Natural killer cell (primary cell): ENCODE results near the gene NAPEPLD. TPM values are rescaled to one million over a fixed set of nuclear protein-coding genes. Genes with fewer than 3 reads are reported as not detected.
"Not testable (repeated sequence)": the region's sequence is repeated elsewhere in the genome, so short reads cannot be mapped to it uniquely, and the experiment has no call there.

Experiments
- ATAC-seq, 3 donors: fragments of 150-1000 bp in 2 of 3; fragments of 200-7000 bp in 1 of 3; cut with Tn5 transposase; 1 replicate in 1 of 3; 2 replicates in 2 of 3; pipeline ENCODE4 v1.10.0; 2021; ENCODE audit warnings: mild to moderate bottlenecking in 2 of 3, moderate library complexity in 2 of 3
- DNase-seq, 2 donors: peaks; one replicate each; pipeline versions ENCODE4 v3.0.0 to v3.0.0-alpha.2; 2013 to 2021; ENCODE audit warnings: mixed read lengths in 1 of 2
- H3K27ac ChIP-seq: one replicate; pipeline ENCODE4 v1.5.1; 2013; ENCODE audit warnings: mild to moderate bottlenecking, low read length
- H3K27me3 ChIP-seq: one replicate; pipeline ENCODE4 v1.6.1; 2013; ENCODE audit warnings: low read length; ENCODE audit not compliant: control insufficient read depth, insufficient read depth
- H3K36me3 ChIP-seq: one replicate; pipeline ENCODE4 v1.6.1; 2013; ENCODE audit warnings: low read length; ENCODE audit not compliant: control insufficient read depth, insufficient read depth
- H3K4me1 ChIP-seq: one replicate; pipeline ENCODE4 v1.6.1; 2013; ENCODE audit warnings: low read length; ENCODE audit not compliant: control insufficient read depth, insufficient read depth
- H3K4me3 ChIP-seq: one replicate; pipeline ENCODE4 v1.5.1; 2013; ENCODE audit warnings: low read length
- H3K9me3 ChIP-seq: one replicate; pipeline ENCODE4 v1.6.1; 2013; ENCODE audit warnings: low read length; ENCODE audit not compliant: control insufficient read depth, insufficient read depth
- H3K27ac Mint-ChIP-seq, 2 donors: one replicate each; pipeline ENCODE4 v1.8.0; 2022; ENCODE audit warnings: mild to moderate bottlenecking in 2 of 2, mixed read lengths in 2 of 2, moderate library complexity in 1 of 2
- H3K27me3 Mint-ChIP-seq, 2 donors: one replicate each; pipeline ENCODE4 v1.8.0; 2022; ENCODE audit warnings: low read depth in 2 of 2, mixed read lengths in 2 of 2
- H3K36me3 Mint-ChIP-seq: one replicate; pipeline ENCODE4 v1.8.0; 2022; ENCODE audit warnings: mixed read lengths
- H3K4me1 Mint-ChIP-seq, 2 donors: one replicate each; pipeline ENCODE4 v1.8.0; 2022; ENCODE audit warnings: mixed read lengths in 2 of 2
- H3K4me3 Mint-ChIP-seq: one replicate; pipeline ENCODE4 v1.8.0; 2022; ENCODE audit warnings: mild to moderate bottlenecking, moderate library complexity, mixed read lengths
- H3K9me3 Mint-ChIP-seq, 2 donors: one replicate each; pipeline ENCODE4 v1.8.0; 2022; ENCODE audit warnings: mixed read lengths in 2 of 2
- WGBS: methylation state at CpG from one replicate; pipeline ENCODE4 v1.1.7; 2013; ENCODE audit warnings: missing lambda C conversion rate; ENCODE audit not compliant: insufficient coverage; 5-methylcytosine and 5-hydroxymethylcytosine counted together
- intact Hi-C: fragments of 100-400 bp; cut with micrococcal nuclease; formaldehyde crosslinking; loops from one replicate; pipeline ENCODE4 v1.14.2; 2022
- total RNA-seq, 4 donors: library from RNA; stranded (reverse); fragments of 120-200 nt in 1 of 4; gene quantifications; one replicate each; pipeline versions ENCODE4 v1.2.3 to v1.2.4, GENCODE V29; 2013 to 2022
- TF ChIP-seq, protein P1 (sequence below): fragments of 200-600 bp; IDR thresholded peaks from one replicate; pipeline ENCODE4 v1.8.0; 2022; ENCODE audit warnings: antibody characterized with exemption

Gene NAPEPLD
- total RNA-seq, 3 donors from 2014 or later (not counting 1 experiment from before 2014, with no cell fraction given): 5.3 to 6.7 (median 5.9) TPM

DNA sequence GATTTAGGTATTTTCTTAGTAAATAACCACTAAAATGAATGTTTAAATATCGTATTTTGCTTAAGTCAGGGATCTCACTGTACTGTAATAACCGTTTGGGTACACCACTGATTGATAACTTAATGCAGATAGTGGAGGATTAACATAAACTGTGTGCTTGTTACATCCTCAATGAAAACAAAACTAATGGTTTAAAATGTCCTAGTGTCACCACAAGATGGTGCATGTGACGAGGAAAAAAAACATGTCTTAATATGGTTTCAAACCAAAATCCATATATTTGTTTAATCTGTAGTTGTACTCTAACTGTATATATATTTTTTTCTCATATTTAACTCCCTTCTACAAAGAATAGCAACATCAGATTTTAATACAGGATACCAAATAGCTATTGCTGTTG, 54.8 kb downstream of the NAPEPLD start:
- Mint-ChIP-seq H3K27me3 (no peaks in the 10 kb centered on the region), H3K27ac (no peak overlapping the region), H3K36me3 (peaks cover 8% of the 10 kb centered on the region), H3K4me3 (no peak overlapping the region), H3K4me1 (no peaks in the 10 kb centered on the region), H3K9me3 (no peaks in the 10 kb centered on the region)
- TF ChIP-seq, protein P1, sequence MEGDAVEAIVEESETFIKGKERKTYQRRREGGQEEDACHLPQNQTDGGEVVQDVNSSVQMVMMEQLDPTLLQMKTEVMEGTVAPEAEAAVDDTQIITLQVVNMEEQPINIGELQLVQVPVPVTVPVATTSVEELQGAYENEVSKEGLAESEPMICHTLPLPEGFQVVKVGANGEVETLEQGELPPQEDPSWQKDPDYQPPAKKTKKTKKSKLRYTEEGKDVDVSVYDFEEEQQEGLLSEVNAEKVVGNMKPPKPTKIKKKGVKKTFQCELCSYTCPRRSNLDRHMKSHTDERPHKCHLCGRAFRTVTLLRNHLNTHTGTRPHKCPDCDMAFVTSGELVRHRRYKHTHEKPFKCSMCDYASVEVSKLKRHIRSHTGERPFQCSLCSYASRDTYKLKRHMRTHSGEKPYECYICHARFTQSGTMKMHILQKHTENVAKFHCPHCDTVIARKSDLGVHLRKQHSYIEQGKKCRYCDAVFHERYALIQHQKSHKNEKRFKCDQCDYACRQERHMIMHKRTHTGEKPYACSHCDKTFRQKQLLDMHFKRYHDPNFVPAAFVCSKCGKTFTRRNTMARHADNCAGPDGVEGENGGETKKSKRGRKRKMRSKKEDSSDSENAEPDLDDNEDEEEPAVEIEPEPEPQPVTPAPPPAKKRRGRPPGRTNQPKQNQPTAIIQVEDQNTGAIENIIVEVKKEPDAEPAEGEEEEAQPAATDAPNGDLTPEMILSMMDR: no peak
- Histone ChIP-seq H3K27ac (no peak overlapping the region), H3K27me3 (no peaks in the 10 kb centered on the region), H3K9me3 (no peaks in the 10 kb centered on the region), H3K4me1 (no peaks in the 10 kb centered on the region), H3K36me3 (peaks cover 2% of the 10 kb centered on the region), H3K4me3 (no peak overlapping the region)
- no peak for DNase-seq
- intact Hi-C loops: no loop called here
- WGBS: 100% methylated on average over 1 of the region's 3 CpGs
- ATAC-seq: no peak

DNA sequence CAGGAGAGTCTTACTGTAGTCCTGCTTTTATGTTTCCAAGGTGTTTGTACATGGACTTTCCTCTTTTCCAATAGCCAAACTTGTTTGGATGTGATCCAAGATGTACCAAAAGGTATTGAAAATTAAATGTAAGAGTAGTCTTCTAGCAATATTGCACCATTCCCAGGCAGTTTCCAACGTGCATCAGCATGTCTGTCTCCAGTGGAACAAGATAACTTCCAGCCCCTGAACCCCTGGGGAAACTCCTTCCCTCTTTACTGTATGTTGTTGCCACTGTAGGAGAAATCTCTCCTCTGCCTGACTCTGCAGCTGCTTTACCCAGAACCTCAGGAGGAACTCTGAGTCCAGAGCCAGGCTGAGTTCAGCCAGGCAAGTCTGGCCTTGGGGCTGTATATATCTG, 55.5 kb downstream of the NAPEPLD start:
- no peak overlapping the region for H3K4me3 Mint-ChIP-seq
- Histone ChIP-seq H3K27ac (no peak overlapping the region), H3K4me1 (no peaks in the 10 kb centered on the region), H3K27me3 (no peaks in the 10 kb centered on the region), H3K4me3 (no peak overlapping the region), H3K9me3 (no peaks in the 10 kb centered on the region), H3K36me3 (peaks cover 2% of the 10 kb centered on the region)
- H3K27ac Mint-ChIP-seq: no peak overlapping the region
- DNase-seq (no peak), ATAC-seq (no peak)
- TF ChIP-seq, protein P1: no peak
- no peaks in the 10 kb centered on the region for H3K27me3 Mint-ChIP-seq
- WGBS: 80% methylated on average over 1 of the region's 1 CpG
- H3K4me1 Mint-ChIP-seq: no peaks in the 10 kb centered on the region
- intact Hi-C loops: no loop called here
- H3K9me3 Mint-ChIP-seq: no peaks in the 10 kb centered on the region
- H3K36me3 Mint-ChIP-seq: peaks cover 14% of the 10 kb centered on the region

DNA sequence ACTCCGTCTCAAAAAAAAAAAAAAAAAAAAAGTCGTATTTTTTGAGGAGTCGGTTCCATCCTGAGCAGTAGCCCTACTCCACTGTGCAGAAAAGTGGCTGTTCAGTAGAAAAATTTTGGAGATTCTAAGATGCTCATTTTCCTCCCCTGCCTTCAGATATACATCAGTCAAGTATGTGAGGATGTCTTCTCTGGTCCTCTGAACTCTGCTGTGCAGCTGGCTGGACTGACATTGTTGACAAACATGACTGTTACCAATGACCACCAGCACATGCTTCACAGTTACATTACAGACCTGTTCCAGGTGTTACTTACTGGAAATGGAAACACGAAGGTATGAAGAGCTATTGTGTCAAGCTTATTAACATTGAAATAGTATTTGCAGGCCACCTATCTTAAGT, 56.6 kb downstream of the NAPEPLD start:
- H3K27me3 ChIP-seq, H3K27ac ChIP-seq, H3K4me3 Mint-ChIP-seq, H3K27ac Mint-ChIP-seq, H3K4me3 ChIP-seq, DNase-seq, H3K27me3 Mint-ChIP-seq, H3K9me3 ChIP-seq, ATAC-seq, H3K4me1 ChIP-seq, intact Hi-C loops, H3K9me3 Mint-ChIP-seq, H3K4me1 Mint-ChIP-seq: not testable (repeated sequence)
- H3K36me3 Mint-ChIP-seq: peaks cover 14% of the 10 kb centered on the region
- H3K36me3 ChIP-seq: peaks cover 11% of the 10 kb centered on the region
- 100% methylated on average over 1 of the region's 4 CpGs for WGBS

DNA sequence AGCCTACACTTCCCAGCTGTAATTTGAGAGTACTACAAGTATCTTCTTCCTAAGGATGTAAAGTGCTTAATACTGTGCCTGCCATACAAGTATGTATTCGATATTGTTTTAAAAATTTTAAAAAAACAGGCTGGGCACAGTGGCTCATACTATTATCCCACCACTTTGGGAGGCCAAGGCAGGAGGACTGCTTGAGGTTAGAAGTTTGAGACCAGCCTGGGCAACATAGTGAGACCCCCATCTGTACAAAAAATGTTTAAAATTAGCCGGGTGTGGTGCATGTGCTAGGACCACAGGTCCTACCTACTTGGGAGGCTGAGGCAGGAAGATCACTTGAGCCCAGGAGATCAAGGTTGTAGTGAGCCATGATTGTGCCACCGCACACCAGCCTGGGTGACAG, 65.7 kb downstream of the NAPEPLD start:
- ATAC-seq: no peak

More for the DNA sequence above, 65.7 kb downstream of the NAPEPLD start:
- Mint-ChIP-seq H3K27me3 (no peaks in the 10 kb centered on the region), H3K9me3 (no peaks in the 10 kb centered on the region), H3K27ac (no peak overlapping the region), H3K4me1 (peaks cover 11 to 17% of the 10 kb centered on the region in 2 donors), H3K4me3 (no peak overlapping the region), H3K36me3 (no peaks in the 10 kb centered on the region)
- intact Hi-C loops: no loop called here
- TF ChIP-seq, protein P1: no peak
- no peaks in the 10 kb centered on the region for H3K9me3 ChIP-seq
- WGBS: 96% methylated on average over 2 of the region's 3 CpGs
- peaks cover 32% of the 10 kb centered on the region for H3K36me3 ChIP-seq
- H3K4me3 ChIP-seq: no peak overlapping the region
- H3K27me3 ChIP-seq: no peaks in the 10 kb centered on the region
- no peak for DNase-seq
- no peaks in the 10 kb centered on the region for H3K4me1 ChIP-seq
- H3K27ac ChIP-seq: no peak overlapping the region
